Measurements from ENCODE around the gene IRS1.

The IRS1 gene

DNA sequence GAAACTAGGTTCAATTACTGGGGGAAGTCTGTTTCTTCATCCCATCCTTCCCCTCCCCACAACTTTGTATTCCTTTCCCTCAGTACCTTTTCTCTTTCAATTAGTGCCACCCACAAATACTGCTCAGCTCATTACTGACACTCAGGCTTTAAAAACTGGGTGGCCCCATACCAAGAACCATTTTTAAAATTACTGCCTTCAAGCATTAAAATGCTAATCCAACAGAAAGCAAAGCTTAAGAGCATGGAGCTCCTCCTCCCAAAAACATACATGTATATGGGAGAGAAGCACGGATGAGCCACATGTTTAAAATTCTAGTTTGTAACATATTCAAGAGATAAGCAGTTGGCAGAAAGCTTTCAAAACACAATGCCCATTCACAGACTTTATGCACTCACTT, 44.0 kb downstream of the IRS1 start:
- DNase-seq = no peak

GRCh38 chr2:226754821-226755604, 44.6 kb downstream of the IRS1 start:
- DNase-seq = no peak

- no peak for DNase-seq
Observed at GRCh38 chr2:226752887-226753286, 46.7 kb downstream of the IRS1 start.

- no peak for DNase-seq
Observed at GRCh38 chr2:226747288-226747687, 52.3 kb downstream of the IRS1 start.

DNA sequence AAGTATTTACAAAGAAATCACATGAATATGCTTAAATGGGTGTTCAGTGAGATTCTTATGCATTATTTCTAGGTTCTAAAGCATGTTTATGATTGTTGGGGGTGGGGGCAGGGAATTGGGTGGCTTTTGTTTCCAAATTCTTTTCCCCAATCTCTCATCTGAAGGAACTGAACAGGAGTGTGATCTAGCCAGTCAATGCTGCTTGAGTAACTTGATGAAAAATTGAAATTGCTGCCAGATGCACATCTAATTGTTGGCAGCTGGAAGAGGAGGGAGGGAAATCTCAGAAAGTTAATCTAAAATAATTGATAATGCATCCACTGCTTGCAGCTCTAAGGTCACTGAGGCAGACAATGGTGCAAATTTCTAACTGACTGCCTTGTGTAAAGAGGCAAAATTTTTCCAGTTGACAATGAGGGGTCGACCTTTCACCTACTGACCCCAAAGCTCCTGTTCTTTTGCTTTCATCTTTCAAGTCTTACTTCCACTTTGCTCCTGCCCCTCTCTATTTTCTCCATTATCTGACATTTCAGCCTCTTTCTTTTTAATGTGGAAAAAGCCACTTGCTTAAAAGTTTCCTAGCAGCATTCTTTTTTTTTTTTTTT, 53.3 kb downstream of the IRS1 start:
- no peak for DNase-seq

DNA sequence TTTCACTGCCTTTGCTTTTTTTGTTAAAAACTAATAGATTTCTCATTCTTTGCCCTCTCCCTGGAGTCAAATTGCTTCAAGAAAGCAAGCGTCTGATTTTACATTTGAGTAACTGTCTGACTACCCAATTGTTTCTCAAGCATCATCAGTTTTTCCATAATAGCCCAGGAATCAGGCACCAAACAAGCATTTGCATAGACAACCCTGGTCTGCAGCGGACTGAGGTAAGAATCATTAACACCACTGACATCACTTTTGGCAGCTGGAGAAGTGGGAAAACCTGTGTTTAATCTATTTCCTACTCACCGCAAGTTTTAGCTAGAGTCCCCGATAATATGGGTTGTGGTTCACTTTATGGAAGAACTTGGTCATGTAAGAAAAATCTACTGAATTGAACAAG, 55.7 kb downstream of the IRS1 start:
- no peak for DNase-seq

GRCh38 chr2:226742347-226742746, 57.3 kb downstream of the IRS1 start:
- DNase-seq = no peak

DNA sequence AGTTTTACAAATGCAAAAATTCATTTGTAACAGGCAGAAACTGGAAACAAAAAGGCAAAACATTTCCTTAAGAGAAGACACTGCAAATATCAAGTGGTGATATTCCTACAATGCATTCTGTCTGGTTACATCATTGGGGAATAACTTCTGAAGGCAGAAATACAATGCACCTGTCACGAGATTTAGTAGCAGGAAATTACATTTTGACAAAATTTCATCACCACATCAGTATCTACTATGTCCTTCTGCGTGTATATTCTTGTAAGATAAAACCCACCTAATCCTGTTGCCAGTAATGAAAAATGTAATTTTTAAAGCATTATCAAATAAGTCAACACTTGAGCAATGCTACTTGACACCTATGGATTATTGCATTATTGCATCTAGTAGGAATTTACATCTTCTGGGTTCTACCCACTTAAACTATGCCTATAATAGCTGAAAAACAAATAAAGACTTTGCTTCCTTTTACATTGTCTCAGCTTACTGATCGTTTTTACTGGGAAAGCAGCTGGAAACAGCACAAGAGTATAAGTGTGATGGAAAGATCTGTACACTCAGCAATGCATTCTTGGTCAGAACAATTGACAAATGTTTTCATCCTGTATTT, 59.5 kb downstream of the IRS1 start:
- no peak for DNase-seq

GRCh38 chr2:226739545-226740030, 60.0 kb downstream of the IRS1 start:
- DNase-seq = no peak

GRCh38 chr2:226738821-226739544, 60.6 kb downstream of the IRS1 start:
- DNase-seq = no peak

DNA sequence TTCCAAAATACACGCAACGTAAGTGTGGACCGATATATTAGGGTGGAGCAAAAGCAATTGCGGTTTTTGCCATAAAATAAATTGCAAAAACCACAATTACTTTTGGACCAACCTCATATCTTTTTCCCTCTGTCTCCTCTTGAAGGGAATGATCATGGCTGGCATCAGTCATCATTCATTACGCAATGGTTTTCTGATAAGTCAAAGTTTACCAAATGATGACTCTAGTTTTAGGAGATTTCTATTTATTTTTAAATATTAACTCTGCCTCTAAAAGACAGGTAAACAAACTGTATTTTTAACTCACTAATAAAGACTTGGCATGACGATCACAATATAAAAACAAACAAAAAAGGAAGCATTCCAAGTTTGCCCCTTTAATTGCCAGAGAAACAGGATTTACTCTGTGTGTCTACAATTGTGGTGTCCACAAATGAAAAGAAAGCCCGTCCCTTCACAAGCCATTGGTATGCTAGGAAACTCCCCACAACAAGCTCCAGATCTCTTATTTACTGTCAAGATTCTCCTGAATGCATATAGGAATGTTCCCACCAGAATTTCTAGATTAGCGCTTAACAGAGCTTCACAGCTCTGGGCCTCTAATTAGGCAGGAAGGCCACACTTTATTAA, 61.3 kb downstream of the IRS1 start:
- DNase-seq = no peak

- no peak for DNase-seq
Observed at GRCh38 chr2:226736382-226736781, 63.2 kb downstream of the IRS1 start.

- no peak for DNase-seq
Observed at GRCh38 chr2:226733927-226734564, 65.6 kb downstream of the IRS1 start.

DNA sequence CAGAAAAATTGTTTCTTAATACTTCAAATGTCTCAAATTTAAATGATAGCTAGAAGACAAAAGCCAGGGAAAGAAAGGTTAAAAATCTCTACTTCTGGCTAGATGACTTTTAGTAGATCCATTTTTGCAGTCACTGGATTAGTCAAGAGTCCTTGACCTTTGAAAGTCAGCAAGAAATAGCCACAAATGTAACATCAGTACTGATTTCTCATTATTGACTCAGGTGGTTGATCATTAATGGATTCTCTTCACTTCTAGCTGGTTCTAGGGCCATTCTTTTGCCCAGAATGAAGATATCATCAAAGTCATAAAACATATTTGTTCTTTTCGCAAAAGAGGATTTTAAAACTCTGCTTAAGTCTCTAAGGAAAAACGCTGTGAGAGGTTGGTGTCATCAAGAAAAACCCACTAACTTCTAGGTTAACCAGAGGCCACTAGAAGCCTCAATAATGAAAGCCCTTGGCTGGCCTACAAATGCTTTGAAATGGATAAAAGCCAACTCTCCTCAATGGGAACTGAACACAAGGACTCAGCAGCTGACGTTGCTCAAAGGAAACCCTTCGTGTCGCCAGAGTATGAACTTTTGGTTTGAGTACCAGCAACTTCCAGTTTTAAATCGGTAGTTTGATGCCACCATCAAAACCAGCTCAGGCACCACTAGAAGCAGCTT, 66.3 kb downstream of the IRS1 start:
- no peak for DNase-seq

- no peak for DNase-seq
Observed at GRCh38 chr2:226732478-226733188, 67.0 kb downstream of the IRS1 start.

GRCh38 chr2:226730481-226730880, 69.1 kb downstream of the IRS1 start:
- no peak for DNase-seq

DNA sequence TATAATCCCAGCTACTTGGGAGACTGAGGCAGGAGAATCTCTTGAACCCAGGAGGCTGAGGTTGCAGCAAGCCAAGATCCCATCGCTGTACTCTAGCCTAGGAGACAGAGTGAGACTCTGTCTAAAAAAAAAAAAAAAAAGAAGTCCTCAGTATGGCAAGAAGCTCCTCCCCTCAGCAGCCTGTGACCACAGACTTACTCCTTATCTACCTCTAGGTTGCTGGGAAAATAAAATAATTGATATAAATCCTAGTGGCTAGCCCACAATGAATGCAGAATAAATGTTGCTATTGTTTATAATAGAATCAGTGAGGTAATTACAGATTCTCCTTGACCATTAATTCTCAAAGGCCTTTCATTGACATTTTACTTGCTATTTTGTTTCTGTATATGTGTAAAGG, 70.6 kb downstream of the IRS1 start:
- no peak for DNase-seq

DNA sequence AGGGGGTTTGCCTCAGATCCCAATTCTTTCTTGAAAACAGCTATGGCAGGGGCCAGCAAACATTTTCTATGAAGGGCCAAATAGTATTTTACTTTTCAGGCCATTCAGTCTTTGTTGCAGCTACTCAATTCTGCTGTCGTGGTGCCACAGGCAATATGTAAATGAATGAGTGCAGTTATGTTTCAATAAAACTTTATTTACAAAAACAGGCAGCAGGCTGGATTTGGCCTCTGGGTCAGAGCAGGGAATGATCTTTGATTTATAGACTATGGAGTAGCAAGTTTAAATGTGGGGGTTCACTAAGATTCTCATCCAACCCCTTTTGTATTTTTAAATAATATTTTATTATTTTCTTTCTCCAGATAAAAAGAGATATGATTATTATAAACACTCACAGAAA, 72.4 kb downstream of the IRS1 start:
- DNase-seq = no peak

GRCh38 chr2:226726546-226726945, 73.1 kb downstream of the IRS1 start:
- no peak for DNase-seq

DNA sequence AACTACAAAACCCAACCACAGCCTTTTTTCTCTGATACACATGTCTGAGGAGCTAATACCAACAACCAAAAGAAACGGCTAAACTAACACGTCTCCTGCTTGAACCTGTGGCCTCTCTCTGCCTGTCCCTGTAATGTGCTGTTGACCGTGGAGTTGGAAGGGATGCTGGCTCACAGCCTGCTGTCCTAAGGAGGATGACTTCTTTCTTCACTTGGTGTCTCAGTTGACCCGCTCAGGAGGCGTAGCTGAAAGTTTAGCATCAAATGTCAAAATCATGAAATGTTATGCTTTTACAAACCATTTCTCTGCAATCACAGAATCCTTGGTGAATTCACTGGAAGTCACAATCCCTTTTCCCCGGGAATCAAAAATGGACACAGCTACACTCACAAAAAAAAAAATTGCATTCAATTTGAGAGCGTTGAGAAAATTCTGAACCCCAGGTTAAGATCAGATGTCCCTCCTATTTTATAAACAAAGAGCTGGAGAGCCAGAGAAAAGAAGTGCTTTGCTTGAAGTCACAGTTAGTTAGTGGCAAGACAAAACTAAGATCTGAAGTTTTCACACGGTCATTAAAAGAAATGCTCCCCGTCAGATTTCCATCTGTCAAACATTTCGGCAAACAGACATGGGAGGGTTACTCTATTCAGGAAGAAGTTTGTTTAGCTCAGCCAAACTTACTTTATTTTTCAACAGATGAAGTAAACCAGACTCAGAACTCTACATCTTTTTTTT, 74.3 kb downstream of the IRS1 start:
- DNase-seq = no peak

DNA sequence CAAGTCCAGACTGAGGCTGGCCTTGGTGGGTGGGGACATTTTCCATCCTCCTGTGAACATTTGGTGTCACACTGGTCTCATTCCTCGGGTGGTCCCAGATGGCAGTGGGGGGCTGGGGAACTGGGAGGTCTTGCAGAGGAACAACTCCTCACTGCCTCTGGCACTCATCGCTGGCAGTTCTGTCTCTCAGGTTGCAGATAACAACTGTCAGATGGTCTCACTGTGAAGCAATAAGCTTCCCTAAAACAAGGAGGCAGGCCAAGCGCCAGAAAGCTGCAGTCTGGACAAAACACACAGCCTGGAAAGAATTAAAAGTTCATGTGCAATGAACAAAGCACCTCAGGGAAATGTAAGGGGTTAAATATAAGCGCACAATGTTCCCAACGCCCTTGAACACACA, 78.1 kb downstream of the IRS1 start:
- DNase-seq = no peak

Measured in NCI-H1048 (cell line).